K562 (cell line): ENCODE measurements around the gene CHRNB1. TPM values are rescaled to one million over a fixed set of nuclear protein-coding genes. Genes with fewer than 3 reads are reported as not detected.
A peak's percentile ranks its signal among the peaks of the same experiment; 100 is the strongest.

Experiments used
- CTBP1 ChIP-seq: fragments of 450-650 bp; IDR thresholded peaks from 2 replicates; pipeline ENCODE4 v1.6.1; 2016; ENCODE audit warnings: borderline replicate concordance
- CTCFL ChIP-seq: IDR thresholded peaks from 2 replicates; pipeline ENCODE4 v1.6.1; 2011; ENCODE audit warnings: borderline replicate concordance, low read depth, mild to moderate bottlenecking, moderate library complexity, low read length; ENCODE audit not compliant: insufficient read depth, poor library complexity, severe bottlenecking
- CXXC5 ChIP-seq: fragments of 250-450 bp; sonication (Bioruptor Pico); IDR thresholded peaks from 2 replicates; pipeline ENCODE4 v1.8.0; 2022; ENCODE audit warnings: inconsistent platforms, mild to moderate bottlenecking, moderate library complexity
- DACH1 ChIP-seq: fragments of 450-650 bp; IDR thresholded peaks from 2 replicates; pipeline ENCODE4 v1.6.1; 2018; ENCODE audit not compliant: partially characterized antibody
- HDAC1 ChIP-seq, 2 experiments: fragments of 450-650 bp; IDR thresholded peaks; 2 replicates each; pipeline ENCODE4 v1.6.1; 2016 to 2017; ENCODE audit warnings: inconsistent platforms in 1 of 2, mild to moderate bottlenecking in 1 of 2, moderate library complexity in 1 of 2
- KHSRP ChIP-seq: fragments of 450-650 bp; IDR thresholded peaks from 2 replicates; pipeline ENCODE4 v1.6.1; 2017
- MAZ ChIP-seq, 2 experiments: fragments of 450-650 bp in 1 of 2; sonication (generic) in 1 of 2; formaldehyde crosslinking; IDR thresholded peaks in 1 of 2; conservative IDR thresholded peaks in 1 of 2; 2 replicates each; pipeline versions ENCODE4 v1.4.0 to v1.5.0; 2020; ENCODE audit warnings: mild to moderate bottlenecking in 1 of 2, missing genetic modification reagents in 1 of 2
- MNT ChIP-seq, 2 experiments: fragments of 450-650 bp; conservative IDR thresholded peaks; 2 replicates each; pipeline ENCODE4 v1.6.1; 2017; ENCODE audit warnings: mild to moderate bottlenecking in 2 of 2, moderate library complexity in 2 of 2
- NFE2L1 ChIP-seq: fragments of 450-650 bp; IDR thresholded peaks from 2 replicates; pipeline ENCODE4 v1.6.1; 2016; ENCODE audit warnings: missing genetic modification characterization, low read depth, mild to moderate bottlenecking, missing compliant biosample characterization, moderate library complexity, borderline replicate concordance
- NKRF ChIP-seq: fragments of 450-650 bp; IDR thresholded peaks from 2 replicates; pipeline ENCODE4 v1.6.1; 2016; ENCODE audit warnings: borderline replicate concordance
- SIN3A ChIP-seq, 2 experiments: fragments of 150-350 bp in 1 of 2; IDR thresholded peaks; 2 replicates each; pipeline ENCODE4 v1.6.1; 2011 to 2016; ENCODE audit warnings: borderline replicate concordance in 2 of 2, low read depth in 2 of 2, low read length in 2 of 2, mild to moderate bottlenecking in 2 of 2, moderate library complexity in 2 of 2; ENCODE audit not compliant: control insufficient read depth in 1 of 2
- SMAD4 ChIP-seq: fragments of 250-450 bp; sonication (Bioruptor Pico); conservative IDR thresholded peaks from 2 replicates; pipeline ENCODE4 v1.8.0; 2021; ENCODE audit warnings: inconsistent platforms, mild to moderate bottlenecking, moderate library complexity
- U2AF2 ChIP-seq: fragments of 200-400 bp; formaldehyde crosslinking; optimal IDR thresholded peaks from 2 replicates; pipeline ENCODE3; 2017; ENCODE audit warnings: low read depth, mild to moderate bottlenecking, low read length
- YY1 ChIP-seq, 3 experiments: IDR thresholded peaks; 2 replicates each; pipeline ENCODE4 v1.6.1; 2011; ENCODE audit warnings: low read length in 2 of 3, mild to moderate bottlenecking in 2 of 3, moderate library complexity in 2 of 3, borderline replicate concordance in 1 of 3, control low read depth in 1 of 3, low read depth in 1 of 3; ENCODE audit not compliant: insufficient read depth in 3 of 3, insufficient replicate concordance in 2 of 3, control insufficient read depth in 1 of 3, insufficient read length in 1 of 3; ENCODE audit errors: extremely low read depth in 1 of 3
- ZKSCAN1 ChIP-seq: fragments of 150-350 bp; IDR thresholded peaks from 2 replicates; pipeline ENCODE4 v1.6.1; 2016; ENCODE audit warnings: low read depth, low read length
- ZNF133 ChIP-seq: fragments of 250-450 bp; sonication (Bioruptor Pico); IDR thresholded peaks from 2 replicates; pipeline ENCODE4 v1.4.0; 2020; ENCODE audit warnings: mild to moderate bottlenecking
- polyA plus RNA-seq, 8 experiments: library from polyadenylated mRNA; depleted of rRNA in 4 of 8; stranded (reverse) in 5 of 8; unstranded in 3 of 8; fragments of >200 nt; fragmentation: Nextera tagmentation in 2 of 8; fragmentation: Illumina TruSeq in 1 of 8; extraction: Ambion mirVana in 2 of 8; extraction: Trizol in 1 of 8; gene quantifications; 2 replicates each; pipeline versions ENCODE4 v1.2.1 to v1.2.3, GENCODE V29; 2011 to 2014; ENCODE audit warnings: inconsistent platforms in 1 of 8, missing spikeins in 1 of 8
- total RNA-seq, 7 experiments: library from RNA; depleted of rRNA in 6 of 7; stranded (reverse); fragments of >200 nt in 6 of 7; fragmentation: Illumina TruSeq in 2 of 7; extraction: Trizol in 2 of 7; gene quantifications; 2 replicates each; pipeline versions ENCODE4 v1.2.1 to v1.2.3, GENCODE V29; 2011 to 2021; ENCODE audit warnings: low replicate concordance in 1 of 7

The CHRNB1 gene
- total and polyA plus RNA-seq, 9 of the 15 experiments (the other 6 are each of a cell fraction or from before 2014, with no cell fraction given), result 4.7 to 12.3 (median 6.8) TPM

- TF ChIP-seq ZKSCAN1 (0 out of 2 replicates have a peak, but pooled peaks have one; percentile 13), NFE2L1 (no peak), U2AF2 (no peak), ZNF133 (no peak), HDAC1 (IDR thresholded peaks at IDR 0.05) (peak in 1 of 2 experiments; percentile 39; a peak in 1 of 4 replicates), CTCFL (peak; percentile 71), DACH1 (peak; percentile 22), YY1 (IDR thresholded peaks at IDR 0.05; ENCODE audit: borderline replicate concordance in 1 of 3, control insufficient read depth in 1 of 3, extremely low read depth in 1 of 3, insufficient read depth in 3 of 3, insufficient read length in 1 of 3, insufficient replicate concordance in 2 of 3, low read depth in 1 of 3, low read length in 2 of 3) (peak in 1 of 3 experiments; percentile 60), CTBP1 (0 out of 2 replicates have a peak, but pooled peaks have one; percentile 2), SMAD4 (CRISPR knock-in tag) (0 out of 2 replicates have a peak, but pooled peaks have one; percentile 28), MNT (conservative IDR thresholded peaks at IDR 0.05) (peak in 1 of 2 experiments; percentile 53; a peak in 3 of 4 replicates), MAZ (CRISPR knock-in tag; conservative IDR thresholded peaks at IDR 0.05 in 1 of 2, IDR thresholded peaks at IDR 0.05 in 1 of 2) (peak in 1 of 2 experiments; percentile 50; a peak in 1 of 4 replicates), NKRF (peak; percentile 55; the same call in 1 of the 2 replicates), KHSRP (no peak), SIN3A (IDR thresholded peaks at IDR 0.05; ENCODE audit: borderline replicate concordance in 2 of 2, control insufficient read depth in 1 of 2, low read depth in 2 of 2, low read length in 2 of 2) (peak in 1 of 2 experiments; percentile 59; a peak in 1 of 4 replicates), CXXC5 (peak; percentile 23; the same call in 1 of the 2 replicates)
Measured at GRCh38 chr17:7435676-7436555, 8.9 kb upstream of the CHRNB1 start (continued).
